H9 (cell line): ENCODE results near the gene CD86. TPM values are rescaled to one million over a fixed set of nuclear protein-coding genes. Genes with fewer than 3 reads are reported as not detected.
A peak's percentile ranks its signal among the peaks of the same experiment; 100 is the strongest.

Experiments
- DNase-seq: peaks from one replicate; pipeline ENCODE4 v3.0.0-alpha.2; 2017
- H2AFZ ChIP-seq: one replicate; pipeline ENCODE4 v1.6.1; 2013; ENCODE audit warnings: mild to moderate bottlenecking, low read length, control low read depth, moderate library complexity
- H2AK5ac ChIP-seq: 2 replicates; pipeline ENCODE4 v1.6.1; 2013; ENCODE audit warnings: low read length, control low read depth, mixed read lengths; ENCODE audit not compliant: insufficient read length
- H2BK120ac ChIP-seq: one replicate; pipeline ENCODE4 v1.6.1; 2013; ENCODE audit warnings: low read depth, mild to moderate bottlenecking, low read length, control low read depth, inconsistent platforms; ENCODE audit not compliant: poor library complexity, severe bottlenecking
- H2BK12ac ChIP-seq: 2 replicates; pipeline ENCODE4 v1.6.1; 2013; ENCODE audit warnings: low read length, control low read depth, mixed read lengths, low read depth; ENCODE audit not compliant: insufficient read length
- H2BK15ac ChIP-seq: 2 replicates; pipeline ENCODE4 v1.6.1; 2013; ENCODE audit warnings: low read depth, low read length, control low read depth
- H2BK20ac ChIP-seq: one replicate; pipeline ENCODE4 v1.6.1; 2013; ENCODE audit warnings: low read depth, mild to moderate bottlenecking, low read length, control low read depth, inconsistent platforms; ENCODE audit not compliant: poor library complexity, severe bottlenecking
- H2BK5ac ChIP-seq: 2 replicates; pipeline ENCODE4 v1.6.1; 2013; ENCODE audit warnings: low read length, control low read depth, mixed read lengths; ENCODE audit not compliant: insufficient read length
- H3K14ac ChIP-seq: 2 replicates; pipeline ENCODE4 v1.6.1; 2013; ENCODE audit warnings: low read length, control low read depth; ENCODE audit not compliant: insufficient read depth
- H3K18ac ChIP-seq: 2 replicates; pipeline ENCODE4 v1.6.1; 2013; ENCODE audit warnings: low read depth, mild to moderate bottlenecking, mixed read lengths, low read length, control low read depth; ENCODE audit not compliant: insufficient read length
- H3K23ac ChIP-seq: 2 replicates; pipeline ENCODE4 v1.6.1; 2013; ENCODE audit warnings: low read length, control low read depth, mixed read lengths, low read depth; ENCODE audit not compliant: insufficient read length
- H3K23me2 ChIP-seq: 2 replicates; pipeline ENCODE4 v1.6.1; 2013; ENCODE audit warnings: low read depth, mild to moderate bottlenecking, mixed read lengths, low read length, control low read depth; ENCODE audit not compliant: insufficient read length, poor library complexity, severe bottlenecking
- H3K27ac ChIP-seq: 2 replicates; pipeline ENCODE4 v1.5.1; 2013; ENCODE audit warnings: low read length, control low read depth, mixed read lengths, low read depth; ENCODE audit not compliant: insufficient read length
- H3K27me3 ChIP-seq: 2 replicates; pipeline ENCODE4 v1.6.1; 2013; ENCODE audit warnings: low read length, control low read depth, inconsistent platforms; ENCODE audit not compliant: insufficient read depth
- H3K4ac ChIP-seq: 2 replicates; pipeline ENCODE4 v1.6.1; 2013; ENCODE audit warnings: low read depth, mild to moderate bottlenecking, control low read depth, inconsistent platforms, low read length, moderate library complexity
- H3K4me1 ChIP-seq: 2 replicates; pipeline ENCODE4 v1.6.1; 2013; ENCODE audit warnings: low read length, control low read depth, inconsistent platforms; ENCODE audit not compliant: insufficient read depth
- H3K4me2 ChIP-seq: 2 replicates; pipeline ENCODE4 v1.6.1; 2013; ENCODE audit warnings: low read length, control low read depth, mixed read lengths; ENCODE audit not compliant: insufficient read length, insufficient read depth
- H3K56ac ChIP-seq: 2 replicates; pipeline ENCODE4 v1.6.1; 2013; ENCODE audit warnings: low read depth, mild to moderate bottlenecking, mixed read lengths, low read length, control low read depth; ENCODE audit not compliant: insufficient read length
- H3K79me1 ChIP-seq: 2 replicates; pipeline ENCODE4 v1.6.1; 2013; ENCODE audit warnings: low read depth, mild to moderate bottlenecking, moderate library complexity, low read length, control low read depth, inconsistent platforms; ENCODE audit not compliant: insufficient read depth, poor library complexity, severe bottlenecking
- H3K79me2 ChIP-seq: 2 replicates; pipeline ENCODE4 v1.6.1; 2013; ENCODE audit warnings: low read length, control low read depth, inconsistent platforms; ENCODE audit not compliant: insufficient read depth
- H3K9ac ChIP-seq: 2 replicates; pipeline ENCODE4 v1.6.1; 2013; ENCODE audit warnings: low read length, control low read depth, mixed read lengths; ENCODE audit not compliant: insufficient read length; ENCODE audit errors: extremely low read depth
- H3K9me3 ChIP-seq: one replicate; pipeline ENCODE4 v1.6.1; 2013; ENCODE audit warnings: low read depth, low read length, inconsistent platforms; ENCODE audit not compliant: control insufficient read depth
- H3T11ph ChIP-seq: one replicate; pipeline ENCODE4 v1.6.1; 2013; ENCODE audit warnings: mild to moderate bottlenecking, low read length, control low read depth, inconsistent platforms
- H4K20me1 ChIP-seq: one replicate; pipeline ENCODE4 v1.6.1; 2013; ENCODE audit not compliant: control insufficient read depth, insufficient read length, insufficient read depth
- H4K5ac ChIP-seq: 2 replicates; pipeline ENCODE4 v1.6.1; 2013; ENCODE audit warnings: low read depth, mild to moderate bottlenecking, mixed read lengths, low read length, control low read depth; ENCODE audit not compliant: insufficient read length
- H4K8ac ChIP-seq: replicated peaks from 2 replicates; pipeline ENCODE4 v1.6.1; 2013; ENCODE audit warnings: low read length, control low read depth, mixed read lengths, low read depth; ENCODE audit not compliant: insufficient read length
- H4K91ac ChIP-seq: 2 replicates; pipeline ENCODE4 v1.6.1; 2013; ENCODE audit warnings: low read depth, mild to moderate bottlenecking, moderate library complexity, mixed read lengths, low read length, control low read depth; ENCODE audit not compliant: insufficient read length
- H3K27ac Mint-ChIP-seq, 3 experiments: 2 replicates in 2 of 3; 3 replicates in 1 of 3; pipeline ENCODE4 v1.8.0; 2020 to 2021; ENCODE audit warnings: mixed read lengths in 3 of 3, mild to moderate bottlenecking in 1 of 3, moderate library complexity in 1 of 3
- H3K27me3 Mint-ChIP-seq: 2 replicates; pipeline ENCODE4 v1.8.0; 2021; ENCODE audit warnings: low read depth, mild to moderate bottlenecking, moderate library complexity, mixed read lengths
- H3K36me3 Mint-ChIP-seq, 3 experiments: 2 replicates in 2 of 3; 3 replicates in 1 of 3; pipeline ENCODE4 v1.8.0; 2020 to 2021; ENCODE audit warnings: low read depth in 3 of 3, mixed read lengths in 3 of 3; ENCODE audit not compliant: insufficient read depth in 1 of 3
- H3K4me1 Mint-ChIP-seq, 2 experiments: 2 replicates each; pipeline ENCODE4 v1.8.0; 2020; ENCODE audit warnings: mixed read lengths in 2 of 2
- H3K4me3 Mint-ChIP-seq, 2 experiments: 2 replicates in 1 of 2; 3 replicates in 1 of 2; pipeline ENCODE4 v1.8.0; 2020 to 2021; ENCODE audit warnings: mild to moderate bottlenecking in 2 of 2, mixed read lengths in 2 of 2, moderate library complexity in 1 of 2
- H3K9me3 Mint-ChIP-seq, 2 experiments: 2 replicates in 1 of 2; 3 replicates in 1 of 2; pipeline ENCODE4 v1.8.0; 2020; ENCODE audit warnings: mild to moderate bottlenecking in 2 of 2, mixed read lengths in 2 of 2, moderate library complexity in 1 of 2
- CTCF ChIP-seq: fragments of 200-600 bp; sonication (generic); conservative IDR thresholded peaks from 3 replicates; pipeline ENCODE4 v1.8.0; 2021; ENCODE audit warnings: antibody characterized with exemption, mild to moderate bottlenecking
- WGBS: extraction: QIAGEN DNeasy Blood & Tissue Kit; methylation state at CpG from one replicate; pipeline ENCODE4 v1.1.7; 2013; ENCODE audit warnings: missing lambda C conversion rate, low lambda C conversion rate, mixed read lengths; ENCODE audit not compliant: insufficient read length; ENCODE audit errors: extremely low coverage; 5-methylcytosine and 5-hydroxymethylcytosine counted together
- total RNA-seq: library from RNA; stranded (reverse); gene quantifications from 2 replicates; pipeline ENCODE4 v1.2.1, GENCODE V29; 2021

Gene CD86
- total RNA-seq, 1 experiment from 2014 or later, result not detected

- no peaks in the 10 kb centered on the region; the same call in 1 of the 2 replicates for H3K4me1 ChIP-seq
- no peak for TF ChIP-seq CTCF
- H3K27me3 ChIP-seq, result no peaks in the 10 kb centered on the region
- H3K9me3 ChIP-seq, result no peaks in the 10 kb centered on the region
- no peak overlapping the region for H2BK15ac ChIP-seq
- no peak overlapping the region for H4K5ac ChIP-seq
- H3K18ac ChIP-seq, result no peak overlapping the region
- no peak overlapping the region for H2AFZ ChIP-seq
- H3K9ac ChIP-seq, result no peak overlapping the region
- no peak overlapping the region for H3K23ac ChIP-seq
- no peak overlapping the region for H3K56ac ChIP-seq
- H4K91ac ChIP-seq, result no peak overlapping the region
- Mint-ChIP-seq H3K27me3 (no peaks in the 10 kb centered on the region), H3K27ac (peak overlapping the region in 1 of 3 experiments; percentile 54; a peak in 1 of 7 replicates), H3K4me1 (peaks cover 7 to 12% of the 10 kb centered on the region in 2 experiments; a peak in 3 of 4 replicates), H3K9me3 (no peaks in the 10 kb centered on the region; a peak in 1 of 5 replicates), H3K36me3 (no peaks in the 10 kb centered on the region), H3K4me3 (no peak overlapping the region; a peak in 1 of 5 replicates)
- H3K27ac ChIP-seq, result no peak overlapping the region
- H2AK5ac ChIP-seq, result no peak overlapping the region
- H3K79me1 ChIP-seq, result no peaks in the 10 kb centered on the region
- no peaks in the 10 kb centered on the region for H3K79me2 ChIP-seq
- no peak overlapping the region for H3T11ph ChIP-seq
- H2BK5ac ChIP-seq, result no peak overlapping the region
- H3K4ac ChIP-seq, result no peak overlapping the region
- H2BK20ac ChIP-seq, result no peak overlapping the region
- no peak overlapping the region for H2BK120ac ChIP-seq
- no peak for DNase-seq
- H4K8ac ChIP-seq, result no peak overlapping the region
- H3K4me2 ChIP-seq, result no peak overlapping the region
- H2BK12ac ChIP-seq, result no peak overlapping the region
- no peak overlapping the region for H3K14ac ChIP-seq
- H4K20me1 ChIP-seq, result no peaks in the 10 kb centered on the region
- no CpG with 5 or more reads among the region's 4 CpGs for WGBS
- H3K23me2 ChIP-seq, result no peaks in the 10 kb centered on the region
Observed at GRCh38 chr3:122011396-122011795, 43.8 kb upstream of the CD86 start.
